GM23338 (cell line): ENCODE measurements around the gene CAMTA1. TPM values are rescaled to one million over a fixed set of nuclear protein-coding genes. Genes with fewer than 3 reads are reported as not detected.

Source experiments
- ATAC-seq: fragments of 200-7000 bp; cut with Tn5 transposase; 3 replicates; pipeline ENCODE4 v1.9.1; 2020
- DNase-seq: peaks from one replicate; pipeline ENCODE4 v3.0.0-alpha.2; 2015; ENCODE audit warnings: low spot score
- H2AFZ ChIP-seq: fragments of 200-600 bp; sonication (generic); 2 replicates; pipeline ENCODE4 v1.8.0; 2016; ENCODE audit warnings: antibody characterized with exemption, mild to moderate bottlenecking, moderate library complexity
- H3F3A ChIP-seq: fragments of 200-600 bp; sonication (generic); replicated peaks from 2 replicates; pipeline ENCODE4 v1.8.0; 2017; ENCODE audit warnings: antibody characterized with exemption, mixed run types, low read depth
- H3K27ac ChIP-seq: fragments of 200-600 bp; sonication (generic); 2 replicates; pipeline ENCODE4 v1.6.1; 2016; ENCODE audit warnings: low read depth
- H3K27me3 ChIP-seq: fragments of 200-600 bp; sonication (generic); 2 replicates; pipeline ENCODE4 v1.8.0; 2016; ENCODE audit warnings: mild to moderate bottlenecking, mixed run types, moderate library complexity; ENCODE audit not compliant: insufficient read depth
- H3K36me3 ChIP-seq: fragments of 200-600 bp; sonication (generic); 2 replicates; pipeline ENCODE4 v1.8.0; 2016; ENCODE audit warnings: mild to moderate bottlenecking; ENCODE audit not compliant: insufficient read depth
- H3K4me1 ChIP-seq: fragments of 200-600 bp; sonication (generic); 2 replicates; pipeline ENCODE4 v1.8.0; 2016; ENCODE audit warnings: mild to moderate bottlenecking, moderate library complexity; ENCODE audit not compliant: insufficient read depth
- H3K4me2 ChIP-seq: fragments of 200-600 bp; sonication (generic); 2 replicates; pipeline ENCODE4 v1.7.1; 2017; ENCODE audit warnings: mixed run types
- H3K4me3 ChIP-seq: fragments of 200-600 bp; sonication (generic); 2 replicates; pipeline ENCODE4 v1.6.1; 2016; ENCODE audit warnings: mixed run types
- H3K79me2 ChIP-seq: fragments of 200-600 bp; sonication (generic); replicated peaks from 2 replicates; pipeline ENCODE4 v1.8.0; 2017; ENCODE audit warnings: mild to moderate bottlenecking; ENCODE audit not compliant: insufficient read depth
- H3K9me2 ChIP-seq: fragments of 200-600 bp; sonication (generic); 2 replicates; pipeline ENCODE4 v1.8.0; 2017; ENCODE audit not compliant: insufficient read depth
- H4K20me1 ChIP-seq: fragments of 200-600 bp; sonication (generic); replicated peaks from 2 replicates; pipeline ENCODE4 v1.8.0; 2017; ENCODE audit warnings: mild to moderate bottlenecking; ENCODE audit not compliant: insufficient read depth
- H3K27ac Mint-ChIP-seq: 2 replicates; pipeline ENCODE4 v1.8.0; 2020; ENCODE audit warnings: inconsistent platforms, mild to moderate bottlenecking, moderate library complexity, mixed read lengths
- H3K27me3 Mint-ChIP-seq: 3 replicates; pipeline ENCODE4 v1.8.0; 2022; ENCODE audit warnings: low read depth, mild to moderate bottlenecking, moderate library complexity, mixed read lengths, inconsistent platforms; ENCODE audit not compliant: insufficient read depth, poor library complexity
- H3K36me3 Mint-ChIP-seq: 3 replicates; pipeline ENCODE4 v1.8.0; 2021; ENCODE audit warnings: low read depth, mild to moderate bottlenecking, inconsistent platforms, moderate library complexity, mixed read lengths
- H3K4me1 Mint-ChIP-seq: 3 replicates; pipeline ENCODE4 v1.8.0; 2020; ENCODE audit warnings: mild to moderate bottlenecking, inconsistent platforms, mixed read lengths
- H3K4me3 Mint-ChIP-seq: 3 replicates; pipeline ENCODE4 v1.8.0; 2021; ENCODE audit warnings: moderate library complexity, mild to moderate bottlenecking, inconsistent platforms, mixed read lengths
- H3K9me3 Mint-ChIP-seq: 3 replicates; pipeline ENCODE4 v1.8.0; 2020; ENCODE audit warnings: moderate library complexity, mild to moderate bottlenecking, inconsistent platforms, mixed read lengths
- CREB1 ChIP-seq: fragments of 250-450 bp; sonication (Bioruptor Pico); IDR thresholded peaks from 2 replicates; pipeline ENCODE4 v1.5.0; 2020; ENCODE audit warnings: low read depth, mild to moderate bottlenecking, moderate library complexity
- CTCF ChIP-seq, 2 experiments: fragments of 200-600 bp in 1 of 2; sonication (generic) in 1 of 2; conservative IDR thresholded peaks; 2 replicates each; pipeline versions ENCODE4 v1.5.1 to v1.6.1; 2016 to 2017; ENCODE audit warnings: antibody characterized with exemption in 2 of 2, low read depth in 2 of 2, mild to moderate bottlenecking in 2 of 2, moderate library complexity in 1 of 2
- ETS1 ChIP-seq: IDR thresholded peaks from 2 replicates; pipeline ENCODE4 v1.6.1; 2016; ENCODE audit warnings: antibody characterized with exemption
- EZH2 ChIP-seq: fragments of 200-600 bp; sonication (generic); IDR thresholded peaks from one replicate; pipeline ENCODE4 v1.8.0; 2017; ENCODE audit warnings: antibody characterized with exemption, mild to moderate bottlenecking, low read depth; ENCODE audit not compliant: unreplicated experiment
- NANOG ChIP-seq: IDR thresholded peaks from 2 replicates; pipeline ENCODE4 v1.6.1; 2016; ENCODE audit warnings: antibody characterized with exemption, borderline replicate concordance
- ZNF114 ChIP-seq: fragments of 250-450 bp; sonication (Bioruptor Pico); IDR thresholded peaks from 2 replicates; pipeline ENCODE4 v1.5.0; 2020; ENCODE audit warnings: mild to moderate bottlenecking, moderate library complexity
- ZNF331 ChIP-seq: fragments of 250-450 bp; sonication (Bioruptor Pico); IDR thresholded peaks from 2 replicates; pipeline ENCODE4 v1.5.0; 2020; ENCODE audit warnings: low read depth, mild to moderate bottlenecking, moderate library complexity
- ZNF462 ChIP-seq: fragments of 250-450 bp; sonication (Bioruptor Pico); IDR thresholded peaks from 2 replicates; pipeline ENCODE4 v1.5.0; 2020; ENCODE audit warnings: mild to moderate bottlenecking, moderate library complexity
- polyA plus RNA-seq: library from polyadenylated mRNA; unstranded; fragments of >200 nt; fragmentation: Nextera tagmentation; extraction: Ambion mirVana; gene quantifications from 2 replicates; pipeline ENCODE4 v1.2.1, GENCODE V29; 2016
- total RNA-seq: library from RNA; depleted of rRNA; stranded (reverse); fragments of >200 nt; shearing (Covaris generic); gene quantifications from 2 replicates; pipeline ENCODE4 v1.2.3, GENCODE V29; 2014
- TF ChIP-seq, protein P1 (sequence below): IDR thresholded peaks from one replicate; pipeline ENCODE4 v1.6.1; 2018; ENCODE audit warnings: antibody characterized with exemption; ENCODE audit not compliant: unreplicated experiment

CAMTA1 gene
- total and polyA plus RNA-seq, 2 experiments from 2014 or later, result 115 to 519 TPM

DNA sequence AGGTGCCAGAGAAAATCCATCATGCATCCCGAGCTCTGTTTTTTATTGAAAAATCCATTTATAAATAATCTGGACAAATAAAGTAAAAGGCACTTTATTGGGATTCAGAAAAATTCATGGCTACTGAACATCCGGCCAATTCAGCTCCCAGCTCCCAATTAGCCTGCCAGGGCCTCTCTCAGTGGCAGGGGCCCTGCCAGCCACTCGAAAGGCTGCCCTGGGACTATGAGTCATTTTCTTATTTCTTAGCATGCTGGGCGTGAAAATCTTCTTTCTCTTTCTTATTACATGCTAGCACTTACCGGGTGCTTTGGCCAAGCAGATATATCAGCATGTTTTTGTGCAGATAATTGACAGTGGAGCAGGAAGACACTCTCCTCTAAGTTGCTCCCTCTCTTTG, 283.3 kb downstream of the CAMTA1 start (continued):
- no peak for TF ChIP-seq CTCF (conservative IDR thresholded peaks at IDR 0.05; ENCODE audit: low read depth in 2 of 2)
- TF ChIP-seq, protein P1, sequence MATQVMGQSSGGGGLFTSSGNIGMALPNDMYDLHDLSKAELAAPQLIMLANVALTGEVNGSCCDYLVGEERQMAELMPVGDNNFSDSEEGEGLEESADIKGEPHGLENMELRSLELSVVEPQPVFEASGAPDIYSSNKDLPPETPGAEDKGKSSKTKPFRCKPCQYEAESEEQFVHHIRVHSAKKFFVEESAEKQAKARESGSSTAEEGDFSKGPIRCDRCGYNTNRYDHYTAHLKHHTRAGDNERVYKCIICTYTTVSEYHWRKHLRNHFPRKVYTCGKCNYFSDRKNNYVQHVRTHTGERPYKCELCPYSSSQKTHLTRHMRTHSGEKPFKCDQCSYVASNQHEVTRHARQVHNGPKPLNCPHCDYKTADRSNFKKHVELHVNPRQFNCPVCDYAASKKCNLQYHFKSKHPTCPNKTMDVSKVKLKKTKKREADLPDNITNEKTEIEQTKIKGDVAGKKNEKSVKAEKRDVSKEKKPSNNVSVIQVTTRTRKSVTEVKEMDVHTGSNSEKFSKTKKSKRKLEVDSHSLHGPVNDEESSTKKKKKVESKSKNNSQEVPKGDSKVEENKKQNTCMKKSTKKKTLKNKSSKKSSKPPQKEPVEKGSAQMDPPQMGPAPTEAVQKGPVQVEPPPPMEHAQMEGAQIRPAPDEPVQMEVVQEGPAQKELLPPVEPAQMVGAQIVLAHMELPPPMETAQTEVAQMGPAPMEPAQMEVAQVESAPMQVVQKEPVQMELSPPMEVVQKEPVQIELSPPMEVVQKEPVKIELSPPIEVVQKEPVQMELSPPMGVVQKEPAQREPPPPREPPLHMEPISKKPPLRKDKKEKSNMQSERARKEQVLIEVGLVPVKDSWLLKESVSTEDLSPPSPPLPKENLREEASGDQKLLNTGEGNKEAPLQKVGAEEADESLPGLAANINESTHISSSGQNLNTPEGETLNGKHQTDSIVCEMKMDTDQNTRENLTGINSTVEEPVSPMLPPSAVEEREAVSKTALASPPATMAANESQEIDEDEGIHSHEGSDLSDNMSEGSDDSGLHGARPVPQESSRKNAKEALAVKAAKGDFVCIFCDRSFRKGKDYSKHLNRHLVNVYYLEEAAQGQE, result no peak
- TF ChIP-seq ZNF114 (CRISPR knock-in tag), result no peak
- TF ChIP-seq ETS1, result no peak
- TF ChIP-seq CREB1, result no peak

- Mint-ChIP-seq H3K4me1 (peaks cover 4% of the 10 kb centered on the region; the same call in 2 of the 3 replicates), H3K4me3 (peak overlapping the region; percentile 75), H3K36me3 (no peaks in the 10 kb centered on the region), H3K9me3 (no peaks in the 10 kb centered on the region), H3K27me3 (no peaks in the 10 kb centered on the region), H3K27ac (no peak overlapping the region)
- Histone ChIP-seq H3K79me2 (no peaks in the 10 kb centered on the region), H3K36me3 (no peaks in the 10 kb centered on the region), H3K4me1 (no peaks in the 10 kb centered on the region; the same call in 1 of the 2 replicates), H3K27ac (no peak overlapping the region), H3K27me3 (no peaks in the 10 kb centered on the region), H3K4me2 (peak overlapping the region; percentile 84), H3K4me3 (peak overlapping the region; percentile 61), H2AFZ (peak overlapping the region; percentile 92), H3F3A (no peaks in the 10 kb centered on the region), H3K9me2 (no peaks in the 10 kb centered on the region; the same call in 1 of the 2 replicates), H4K20me1 (0 out of 2 replicates have a peak, but pooled peaks cover under 1% of the 10 kb centered on the region)
- DNase-seq (peak; percentile 89), ATAC-seq (peak; percentile 94)
- TF ChIP-seq ZNF331 (CRISPR knock-in tag) (no peak), ETS1 (no peak), EZH2 (no peak), NANOG (no peak), CREB1 (no peak), ZNF462 (CRISPR knock-in tag) (no peak)
These were observed 284.7 kb downstream of the CAMTA1 start for GRCh38 chr1:7069931-7070330.
